Uterus (tissue), 2 donors: ENCODE measurements around the gene CAMK1.

Experiments used
- POLR2A ChIP-seq, 2 donors: fragments of 450-650 bp; IDR thresholded peaks; one replicate each; pipeline ENCODE4 v1.6.1; 2016; ENCODE audit warnings: antibody characterized with exemption in 2 of 2, mild to moderate bottlenecking in 1 of 2, moderate library complexity in 1 of 2
- TF ChIP-seq, protein P1 (sequence below), 4 experiments: fragments of 200-600 bp in 2 of 4; fragments of 450-650 bp in 2 of 4; sonication (generic) in 2 of 4; IDR thresholded peaks; one replicate each; pipeline ENCODE4 v1.5.1; 2016 to 2019; ENCODE audit warnings: antibody characterized with exemption in 4 of 4, mild to moderate bottlenecking in 2 of 4, moderate library complexity in 1 of 4

DNA sequence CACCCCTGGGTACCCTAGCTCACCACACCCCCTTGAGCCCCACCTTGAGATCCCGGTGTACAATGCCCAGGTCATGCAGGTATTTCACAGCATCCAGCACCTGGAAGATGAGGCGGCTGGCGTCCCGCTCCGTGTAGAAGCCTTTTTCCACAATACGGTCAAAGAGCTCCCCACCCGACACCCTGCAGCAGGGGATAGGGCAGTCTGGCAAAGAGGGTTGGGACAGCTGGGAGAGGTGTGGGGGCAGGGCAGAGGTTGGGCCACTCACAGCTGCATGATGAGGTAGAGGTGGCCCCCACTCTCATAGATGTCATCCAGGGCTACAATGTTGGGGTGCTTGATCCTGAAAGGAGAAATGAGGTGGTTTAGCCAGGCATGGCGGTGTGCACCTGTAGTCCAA lies 6.9 kb downstream of the CAMK1 start:
- TF ChIP-seq, protein P1, sequence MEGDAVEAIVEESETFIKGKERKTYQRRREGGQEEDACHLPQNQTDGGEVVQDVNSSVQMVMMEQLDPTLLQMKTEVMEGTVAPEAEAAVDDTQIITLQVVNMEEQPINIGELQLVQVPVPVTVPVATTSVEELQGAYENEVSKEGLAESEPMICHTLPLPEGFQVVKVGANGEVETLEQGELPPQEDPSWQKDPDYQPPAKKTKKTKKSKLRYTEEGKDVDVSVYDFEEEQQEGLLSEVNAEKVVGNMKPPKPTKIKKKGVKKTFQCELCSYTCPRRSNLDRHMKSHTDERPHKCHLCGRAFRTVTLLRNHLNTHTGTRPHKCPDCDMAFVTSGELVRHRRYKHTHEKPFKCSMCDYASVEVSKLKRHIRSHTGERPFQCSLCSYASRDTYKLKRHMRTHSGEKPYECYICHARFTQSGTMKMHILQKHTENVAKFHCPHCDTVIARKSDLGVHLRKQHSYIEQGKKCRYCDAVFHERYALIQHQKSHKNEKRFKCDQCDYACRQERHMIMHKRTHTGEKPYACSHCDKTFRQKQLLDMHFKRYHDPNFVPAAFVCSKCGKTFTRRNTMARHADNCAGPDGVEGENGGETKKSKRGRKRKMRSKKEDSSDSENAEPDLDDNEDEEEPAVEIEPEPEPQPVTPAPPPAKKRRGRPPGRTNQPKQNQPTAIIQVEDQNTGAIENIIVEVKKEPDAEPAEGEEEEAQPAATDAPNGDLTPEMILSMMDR (IDR thresholded peaks at IDR 0.05): no peak
- TF ChIP-seq POLR2A (IDR thresholded peaks at IDR 0.05): no peak
